ENCODE data around the gene PLCB2. TPM values are rescaled to one million over a fixed set of nuclear protein-coding genes. Genes with fewer than 3 reads are reported as not detected.

Gene PLCB2
- polyA plus RNA-seq, 1 of the 3 experiments (the other 2 are of a cell fraction): 0.15 TPM

DNA sequence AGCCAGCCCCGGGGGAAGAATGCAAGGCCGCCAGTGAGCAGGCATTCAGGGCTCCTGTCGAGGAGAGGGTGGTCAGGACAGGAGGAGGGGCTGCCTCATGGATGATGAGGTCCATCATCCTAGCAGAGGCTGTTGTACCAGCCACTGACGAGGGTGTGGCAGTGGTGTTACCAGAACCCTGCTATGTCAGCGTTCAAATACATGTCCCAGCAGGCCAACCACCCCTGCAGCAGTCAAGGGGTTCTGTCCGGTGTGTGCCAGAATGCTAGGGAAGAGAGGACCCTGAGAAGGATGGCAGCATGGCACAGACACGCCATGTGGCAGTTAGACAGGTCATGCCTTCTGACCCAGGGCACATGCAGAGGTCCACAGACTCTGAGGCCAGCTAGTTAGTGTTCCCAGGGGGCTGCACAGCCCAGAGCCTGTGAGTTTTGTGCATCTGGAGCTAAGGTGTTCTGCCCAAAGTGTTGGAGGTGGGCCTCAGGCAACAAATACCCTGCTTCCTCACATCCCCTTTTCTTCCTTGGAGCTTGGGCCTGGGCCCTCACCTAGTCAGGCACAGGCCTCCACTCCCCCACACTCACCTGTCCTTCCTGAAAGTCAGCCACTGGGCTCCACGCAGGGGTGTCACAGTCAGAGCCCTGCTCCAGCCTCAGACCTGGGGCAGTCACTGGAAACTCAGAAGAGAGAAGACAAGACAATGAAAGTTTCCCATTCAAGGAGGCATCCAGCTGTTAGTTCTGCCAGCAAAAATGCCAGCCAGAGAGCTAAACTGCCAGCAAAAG lies 61.0 kb downstream of the PLCB2 start:
- no peak for TF ChIP-seq FOXJ3 (CRISPR knock-in tag; IDR thresholded peaks at IDR 0.05)
- TF ChIP-seq SIN3A (IDR thresholded peaks at IDR 0.05; ENCODE audit: borderline replicate concordance, low read depth, low read length): no peak
- no peak for TF ChIP-seq EZH2phosphoT487 (IDR thresholded peaks at IDR 0.05; ENCODE audit: borderline replicate concordance, low read depth)
- TF ChIP-seq MXI1 (IDR thresholded peaks at IDR 0.05; ENCODE audit: low read depth, low read length): no peak
- no peak for TF ChIP-seq USF1 (IDR thresholded peaks at IDR 0.05; ENCODE audit: borderline replicate concordance, low read depth)
- TF ChIP-seq, protein P1, sequence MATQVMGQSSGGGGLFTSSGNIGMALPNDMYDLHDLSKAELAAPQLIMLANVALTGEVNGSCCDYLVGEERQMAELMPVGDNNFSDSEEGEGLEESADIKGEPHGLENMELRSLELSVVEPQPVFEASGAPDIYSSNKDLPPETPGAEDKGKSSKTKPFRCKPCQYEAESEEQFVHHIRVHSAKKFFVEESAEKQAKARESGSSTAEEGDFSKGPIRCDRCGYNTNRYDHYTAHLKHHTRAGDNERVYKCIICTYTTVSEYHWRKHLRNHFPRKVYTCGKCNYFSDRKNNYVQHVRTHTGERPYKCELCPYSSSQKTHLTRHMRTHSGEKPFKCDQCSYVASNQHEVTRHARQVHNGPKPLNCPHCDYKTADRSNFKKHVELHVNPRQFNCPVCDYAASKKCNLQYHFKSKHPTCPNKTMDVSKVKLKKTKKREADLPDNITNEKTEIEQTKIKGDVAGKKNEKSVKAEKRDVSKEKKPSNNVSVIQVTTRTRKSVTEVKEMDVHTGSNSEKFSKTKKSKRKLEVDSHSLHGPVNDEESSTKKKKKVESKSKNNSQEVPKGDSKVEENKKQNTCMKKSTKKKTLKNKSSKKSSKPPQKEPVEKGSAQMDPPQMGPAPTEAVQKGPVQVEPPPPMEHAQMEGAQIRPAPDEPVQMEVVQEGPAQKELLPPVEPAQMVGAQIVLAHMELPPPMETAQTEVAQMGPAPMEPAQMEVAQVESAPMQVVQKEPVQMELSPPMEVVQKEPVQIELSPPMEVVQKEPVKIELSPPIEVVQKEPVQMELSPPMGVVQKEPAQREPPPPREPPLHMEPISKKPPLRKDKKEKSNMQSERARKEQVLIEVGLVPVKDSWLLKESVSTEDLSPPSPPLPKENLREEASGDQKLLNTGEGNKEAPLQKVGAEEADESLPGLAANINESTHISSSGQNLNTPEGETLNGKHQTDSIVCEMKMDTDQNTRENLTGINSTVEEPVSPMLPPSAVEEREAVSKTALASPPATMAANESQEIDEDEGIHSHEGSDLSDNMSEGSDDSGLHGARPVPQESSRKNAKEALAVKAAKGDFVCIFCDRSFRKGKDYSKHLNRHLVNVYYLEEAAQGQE (IDR thresholded peaks at IDR 0.05; ENCODE audit: low read depth, low read length): no peak
- no peak for TF ChIP-seq TEAD4 (IDR thresholded peaks at IDR 0.05; ENCODE audit: borderline replicate concordance, insufficient read depth)
- TF ChIP-seq, protein P2, sequence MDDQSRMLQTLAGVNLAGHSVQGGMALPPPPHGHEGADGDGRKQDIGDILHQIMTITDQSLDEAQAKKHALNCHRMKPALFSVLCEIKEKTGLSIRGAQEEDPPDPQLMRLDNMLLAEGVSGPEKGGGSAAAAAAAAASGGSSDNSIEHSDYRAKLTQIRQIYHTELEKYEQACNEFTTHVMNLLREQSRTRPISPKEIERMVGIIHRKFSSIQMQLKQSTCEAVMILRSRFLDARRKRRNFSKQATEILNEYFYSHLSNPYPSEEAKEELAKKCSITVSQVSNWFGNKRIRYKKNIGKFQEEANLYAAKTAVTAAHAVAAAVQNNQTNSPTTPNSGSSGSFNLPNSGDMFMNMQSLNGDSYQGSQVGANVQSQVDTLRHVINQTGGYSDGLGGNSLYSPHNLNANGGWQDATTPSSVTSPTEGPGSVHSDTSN (IDR thresholded peaks at IDR 0.05): no peak
- no peak for TF ChIP-seq SMC3 (IDR thresholded peaks at IDR 0.05; ENCODE audit: low read depth, low read length)
- no peak for TF ChIP-seq RXRA (IDR thresholded peaks at IDR 0.05; ENCODE audit: borderline replicate concordance, low read depth)
- no peak for TF ChIP-seq POLR2AphosphoS5 (IDR thresholded peaks at IDR 0.05; ENCODE audit: low read depth, low read length)
- TF ChIP-seq GABPA (IDR thresholded peaks at IDR 0.05; ENCODE audit: low read depth): no peak
- TF ChIP-seq RAD21 (IDR thresholded peaks at IDR 0.05; ENCODE audit: low read length): no peak
- TF ChIP-seq MAX (IDR thresholded peaks at IDR 0.05; ENCODE audit: low read depth): no peak
- no peak for TF ChIP-seq TCF12 (IDR thresholded peaks at IDR 0.05)
- no peak for TF ChIP-seq FOXM1 (IDR thresholded peaks at IDR 0.05; ENCODE audit: low read depth)
- no peak for TF ChIP-seq FOSL2 (IDR thresholded peaks at IDR 0.05; ENCODE audit: borderline replicate concordance, low read depth)
- no peak for TF ChIP-seq YY1 (IDR thresholded peaks at IDR 0.05; ENCODE audit: low read depth)
- no peak for DNase-seq
- Histone ChIP-seq H3F3A (replicated peaks; ENCODE audit: insufficient read depth) (peaks cover 22% of the 10 kb centered on the region), H3K27me3 (ENCODE audit: insufficient read depth) (peaks cover 15% of the 10 kb centered on the region), H3K9ac (no peak overlapping the region), H3K9me2 (no peaks in the 10 kb centered on the region), H2AFZ (ENCODE audit: low read depth) (no peak overlapping the region), H3K4me3 (ENCODE audit: low read depth in 2 of 2, low read length in 1 of 2) (no peak overlapping the region), H3K9me3 (no peaks in the 10 kb centered on the region), H4K20me1 (ENCODE audit: insufficient read depth) (peaks cover 13% of the 10 kb centered on the region), H3K27ac (ENCODE audit: low read depth in 2 of 2, low read length in 1 of 2) (no peak overlapping the region), H3K36me3 (replicated peaks in 1 of 2; ENCODE audit: control insufficient read depth in 1 of 2, insufficient read depth in 2 of 2, low read length in 1 of 2) (no peaks in the 10 kb centered on the region), H3K4me2 (no peak overlapping the region), H3K79me2 (ENCODE audit: insufficient read depth) (no peaks in the 10 kb centered on the region), H3K4me1 (ENCODE audit: control insufficient read depth in 1 of 2, insufficient read depth in 2 of 2, low read depth in 1 of 2, low read length in 1 of 2) (peaks cover 13 to 29% of the 10 kb centered on the region in 2 experiments)
- ChIA-PET POLR2A (no interaction called here), CTCF (interaction anchor here (1.2 to 34.5 kb wide), 5 partner anchors 8 to 63 kb away, joined by 3 to 720 read pairs (median 9); partner anchors contain the start of gene PAK6)
- 80% methylated on average over 5 of the region's 8 CpGs for WGBS (ENCODE audit: low lambda C conversion rate)

All from SK-N-SH (cell line).